Ovary (tissue), 9 donors: Measurements from ENCODE around the gene SLIT3. TPM values are rescaled to one million over a fixed set of nuclear protein-coding genes. Genes with fewer than 3 reads are reported as not detected.

ENCODE experiments used
- DNase-seq, 5 donors: peaks; one replicate each; pipeline ENCODE4 v3.0.0-alpha.2; 2019 to 2020
- H3K27ac ChIP-seq, 2 donors: fragments of 200-600 bp; one replicate each; pipeline versions ENCODE4 v1.5.1 to v1.8.0; 2019 to 2022
- H3K27me3 ChIP-seq: fragments of 200-600 bp; one replicate; pipeline ENCODE4 v1.8.0; 2022
- H3K36me3 ChIP-seq: fragments of 200-600 bp; sonication (generic); one replicate; pipeline ENCODE4 v1.5.1; 2019
- H3K4me1 ChIP-seq: one replicate; pipeline ENCODE4 v1.8.1; 2013; ENCODE audit warnings: mild to moderate bottlenecking, moderate library complexity; ENCODE audit not compliant: insufficient read depth
- H3K4me3 ChIP-seq: fragments of 200-600 bp; sonication (generic); one replicate; pipeline ENCODE4 v1.5.1; 2017
- H3K9me3 ChIP-seq, 2 donors: fragments of 200-600 bp in 1 of 2; sonication (generic) in 1 of 2; one replicate each; pipeline versions ENCODE4 v1.5.1 to v1.8.1; 2013 to 2019; ENCODE audit warnings: mild to moderate bottlenecking in 1 of 2, moderate library complexity in 1 of 2
- CTCF ChIP-seq, 3 donors: fragments of 450-650 bp in 2 of 3; fragments of 200-600 bp in 1 of 3; IDR thresholded peaks; one replicate each; pipeline versions ENCODE4 v1.5.1 to v1.8.0; 2016 to 2022; ENCODE audit warnings: antibody characterized with exemption in 3 of 3, mild to moderate bottlenecking in 1 of 3
- EP300 ChIP-seq: sonication (generic); formaldehyde crosslinking; IDR thresholded peaks from one replicate; pipeline ENCODE4 v1.6.1; 2017; ENCODE audit warnings: antibody characterized with exemption
- POLR2A ChIP-seq: fragments of 450-650 bp; IDR thresholded peaks from one replicate; pipeline ENCODE4 v1.6.1; 2017; ENCODE audit warnings: antibody characterized with exemption, mild to moderate bottlenecking, moderate library complexity
- WGBS, 3 donors: extraction: QIAGEN DNeasy Blood & Tissue Kit in 1 of 3; methylation state at CpG; one replicate each; pipeline versions ENCODE4 v1.1.5 to v1.1.7; 2013 to 2017; 5-methylcytosine and 5-hydroxymethylcytosine counted together
- intact Hi-C, 4 donors: fragments of 100-400 bp; cut with DNase I; formaldehyde crosslinking; loops; one replicate each; pipeline versions ENCODE4 v1.11.0 to v1.15.1; 2022 to 2023
- polyA plus RNA-seq, 2 donors: library from polyadenylated mRNA; stranded (reverse); fragments of 200-250 nt in 1 of 2; fragments of 350-450 nt in 1 of 2; fragmentation: Illumina TruSeq in 1 of 2; extraction: RNeasy Lipid Tissue Mini Kit (QIAGEN cat#74804) in 1 of 2; gene quantifications; one replicate each; pipeline ENCODE4 v1.2.3, GENCODE V29; 2013 to 2014
- total RNA-seq, 7 donors: library from RNA; depleted of rRNA in 2 of 7; stranded (reverse); fragments of >200 nt in 2 of 7; fragmentation: NEBNext Ultra II Directional in 3 of 7; extraction: Animal tissue kit (Norgen Biotek cat#: 25700) in 3 of 7; gene quantifications; one replicate each; pipeline versions ENCODE4 v1.1.0 to v1.2.4, GENCODE V29; 2016 to 2023
- donor health status: DM: no; HTN: no; CAD: no; lungs with moderate emphysema.
- donor health status: DM: no; HTN: no; CAD: no.
- donor health status: Bipolar disorder and iron deficiency.
- donor health status: DM: yes; HTN: yes; CAD: no.
- donor health status: DM: no; HTN: no; CAD: no.
- donor health status: DM: yes; HTN: yes; CAD: no.

Gene SLIT3
- total and polyA plus RNA-seq, 9 donors: 10.3 to 106 (median 24.4) TPM

DNA sequence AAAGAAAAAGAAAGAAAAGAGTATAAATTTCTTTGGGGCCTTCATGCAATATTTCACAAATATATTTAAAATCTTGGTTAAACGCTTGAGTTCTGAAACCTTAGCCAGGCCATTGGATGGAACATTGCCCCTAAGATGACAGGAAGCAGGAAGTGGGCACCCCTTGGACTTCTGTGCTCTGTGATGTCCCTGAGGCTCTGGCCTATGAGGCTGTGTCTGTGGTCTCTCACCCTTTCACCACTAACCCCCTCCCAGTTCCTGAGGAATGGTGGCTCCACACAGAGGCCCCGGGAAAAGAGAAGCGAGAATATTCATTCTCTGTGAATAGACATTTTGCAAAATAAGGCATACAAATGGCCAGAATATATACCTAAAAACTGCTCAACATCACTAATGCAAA is 401.3 kb downstream of the SLIT3 start:
- H3K27me3 ChIP-seq: no peaks in the 10 kb centered on the region
- TF ChIP-seq EP300 (no peak), POLR2A (no peak), CTCF (IDR thresholded peaks at IDR 0.05) (no peak)
- no peak for DNase-seq

DNA sequence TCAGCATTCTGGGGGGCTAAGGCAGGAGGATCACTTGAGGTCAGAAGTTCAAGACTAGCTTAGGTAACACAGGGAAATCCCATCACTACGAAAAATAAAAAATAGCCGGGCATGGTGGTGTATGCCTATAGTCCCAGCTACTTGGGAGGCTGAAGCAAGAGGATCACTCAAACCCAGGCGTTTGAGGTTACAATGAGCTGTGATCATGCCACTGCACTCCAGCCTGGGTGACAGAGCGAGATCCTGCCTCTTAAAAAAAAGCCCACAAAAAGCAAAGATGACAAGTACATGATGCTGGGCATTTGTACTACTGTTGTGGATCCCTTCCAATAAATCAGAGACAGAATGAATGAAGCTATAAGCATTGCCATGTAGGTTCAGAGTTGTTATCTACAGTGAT is 401.7 kb downstream of the SLIT3 start:
- no peak for DNase-seq
- Histone ChIP-seq H3K27ac (no peak overlapping the region), H3K4me3 (no peak overlapping the region), H3K4me1 (no peaks in the 10 kb centered on the region), H3K27me3 (no peaks in the 10 kb centered on the region), H3K9me3 (no peaks in the 10 kb centered on the region), H3K36me3 (no peaks in the 10 kb centered on the region)
- intact Hi-C loops: no loop called here
- no peak for TF ChIP-seq CTCF (IDR thresholded peaks at IDR 0.05)
- TF ChIP-seq EP300: no peak
- 87 to 93% (median 91%) methylated on average over 4 of the region's 4 CpGs for whole genome bisulfite sequencing, 3 donors

More for the DNA sequence above, 401.3 kb downstream of the SLIT3 start:
- no peak overlapping the region for H3K4me3 ChIP-seq
- H3K9me3 ChIP-seq: no peaks in the 10 kb centered on the region
- H3K27ac ChIP-seq: no peak overlapping the region
- no peaks in the 10 kb centered on the region for H3K36me3 ChIP-seq
- 90 to 93% (median 91%) methylated on average over 3 of the region's 3 CpGs for WGBS, 3 donors
- intact Hi-C loops: no loop called here
- no peaks in the 10 kb centered on the region for H3K4me1 ChIP-seq

- Histone ChIP-seq H3K27me3 (no peaks in the 10 kb centered on the region), H3K9me3 (no peaks in the 10 kb centered on the region), H3K4me3 (no peak overlapping the region), H3K4me1 (no peaks in the 10 kb centered on the region), H3K27ac (no peak overlapping the region), H3K36me3 (no peaks in the 10 kb centered on the region)
- intact Hi-C loops: no loop called here
- DNase-seq: no peak
- TF ChIP-seq EP300 (no peak), POLR2A (no peak), CTCF (IDR thresholded peaks at IDR 0.05) (no peak)
- WGBS, 3 donors: 53 to 71% (median 65%) methylated on average over 7 of the region's 7 CpGs
Observed at GRCh38 chr5:168898247-168898911, 402.6 kb downstream of the SLIT3 start.

DNA sequence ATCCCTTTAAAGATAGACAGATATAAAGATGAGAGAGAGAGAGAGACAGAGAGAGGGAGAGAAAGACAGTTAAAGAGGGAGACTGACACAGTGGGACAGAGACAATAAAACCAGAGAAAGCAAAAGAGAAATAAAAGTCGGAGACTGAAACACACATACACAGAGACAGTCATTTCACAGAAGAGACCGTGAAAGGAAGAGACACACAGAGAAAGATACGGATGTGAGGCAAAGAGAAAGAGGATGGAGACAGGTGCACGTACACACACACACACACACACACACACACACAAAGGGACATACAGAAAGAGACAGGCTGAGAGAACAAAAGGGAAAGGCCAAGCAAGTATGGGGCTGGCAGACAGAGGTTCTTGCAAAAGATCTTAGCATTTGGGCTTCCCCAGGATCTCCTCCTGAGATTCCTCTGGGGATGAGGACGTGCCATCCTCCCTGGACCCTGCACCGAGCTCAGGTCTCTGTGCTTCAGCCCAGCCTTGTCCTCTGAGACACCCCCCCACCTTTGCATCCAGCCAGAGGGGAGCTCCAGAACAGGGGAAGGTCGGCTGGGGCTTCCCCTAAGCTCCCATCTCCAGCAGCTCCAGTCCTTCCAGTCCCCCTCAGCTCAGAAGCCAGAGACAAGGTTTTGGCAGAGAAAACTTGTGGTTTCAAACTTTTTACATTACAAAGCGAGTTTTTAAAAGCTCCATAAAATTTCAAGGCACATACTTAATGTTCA is 403.4 kb downstream of the SLIT3 start:
- TF ChIP-seq CTCF (IDR thresholded peaks at IDR 0.05) (no peak), EP300 (no peak), POLR2A (no peak)
- no peaks in the 10 kb centered on the region for H3K9me3 ChIP-seq
- H3K27ac ChIP-seq: no peak overlapping the region
- no peaks in the 10 kb centered on the region for H3K4me1 ChIP-seq
- H3K4me3 ChIP-seq: no peak overlapping the region
- H3K27me3 ChIP-seq: no peaks in the 10 kb centered on the region
- no peak for DNase-seq
- intact Hi-C loops: no loop called here
- WGBS, 3 donors: 72 to 87% (median 78%) methylated on average over 8 of the region's 8 CpGs
- no peaks in the 10 kb centered on the region for H3K36me3 ChIP-seq
